NCI-H146 (cell line): ENCODE measurements around the gene KAT6B.

Experiments used
- DNase-seq: peaks from one replicate; lab custom pipeline; 2025; lab: John Stamatoyannopoulos, UW

KAT6B gene

DNA sequence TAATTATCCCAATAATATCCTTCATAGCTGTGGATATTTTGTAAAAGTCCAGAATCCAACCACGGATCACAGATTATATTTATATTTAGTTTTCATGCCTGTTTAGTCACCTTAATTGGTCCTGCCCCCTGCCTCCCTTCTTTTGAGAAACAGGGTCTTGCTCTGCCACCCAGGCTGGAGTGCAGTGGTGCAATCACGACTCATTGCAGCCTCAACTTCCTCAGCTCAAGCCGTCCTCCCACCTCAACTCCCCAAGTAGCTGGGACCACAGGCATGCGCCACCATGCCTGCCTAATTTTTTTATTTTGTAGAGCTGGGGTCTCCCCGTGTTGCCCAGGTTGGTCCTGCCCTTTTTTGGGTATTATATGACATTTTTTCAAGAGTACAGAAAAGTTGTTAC, 129.4 kb downstream of the KAT6B start:
- DNase-seq, result no peak

GRCh38 chr10:74956555-74957111, 130.2 kb downstream of the KAT6B start:
- DNase-seq, result no peak

DNA sequence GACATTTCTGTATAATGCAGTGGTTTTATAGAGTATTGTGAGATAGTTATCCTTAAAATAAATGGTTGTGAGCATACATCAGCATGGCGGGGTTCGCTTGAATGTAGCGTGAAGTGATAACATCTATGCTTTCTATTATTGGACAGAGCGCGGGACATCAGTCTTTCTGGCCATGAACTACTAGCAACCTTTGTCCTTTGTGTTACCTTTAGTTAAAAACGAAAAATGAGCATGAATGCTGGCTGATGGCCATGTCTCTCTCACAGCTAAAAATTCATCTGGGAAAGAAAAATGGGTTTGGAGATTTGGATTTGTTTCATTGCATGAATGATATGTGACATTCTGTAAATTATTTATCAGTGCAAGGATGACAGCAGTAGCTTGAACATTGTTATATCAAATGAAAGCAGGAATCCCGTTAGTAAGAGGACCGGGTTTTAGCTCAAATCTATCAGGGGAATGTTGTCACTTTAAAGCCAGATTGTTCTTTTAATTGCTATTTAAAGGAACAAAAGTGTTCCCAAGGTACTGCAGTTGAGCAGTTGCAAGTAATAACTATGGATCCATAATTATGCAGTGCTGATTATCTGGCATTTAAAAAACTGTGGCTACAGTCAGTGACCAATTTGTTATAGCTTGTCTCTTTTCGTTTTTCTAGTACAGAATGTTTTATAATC, 131.0 kb downstream of the KAT6B start:
- DNase-seq, result no peak

DNA sequence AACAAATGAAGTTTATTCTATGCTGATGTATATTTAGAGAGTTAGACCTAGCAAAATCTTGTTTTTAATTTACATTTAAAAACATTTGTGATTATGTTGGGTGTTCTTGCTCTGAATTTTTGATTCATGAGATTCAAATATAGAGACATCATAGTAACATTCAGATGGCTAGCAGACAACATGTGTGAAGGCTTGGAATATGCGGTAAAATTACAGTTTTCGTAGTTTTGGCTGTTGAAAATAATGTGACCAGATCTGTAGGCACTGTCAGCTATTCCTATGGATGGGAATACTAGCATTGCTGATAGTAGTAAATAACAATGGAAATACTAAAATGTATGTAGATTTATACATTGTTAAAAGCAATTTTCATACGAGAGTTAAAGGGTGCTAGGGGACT, 131.9 kb downstream of the KAT6B start:
- no peak for DNase-seq

DNA sequence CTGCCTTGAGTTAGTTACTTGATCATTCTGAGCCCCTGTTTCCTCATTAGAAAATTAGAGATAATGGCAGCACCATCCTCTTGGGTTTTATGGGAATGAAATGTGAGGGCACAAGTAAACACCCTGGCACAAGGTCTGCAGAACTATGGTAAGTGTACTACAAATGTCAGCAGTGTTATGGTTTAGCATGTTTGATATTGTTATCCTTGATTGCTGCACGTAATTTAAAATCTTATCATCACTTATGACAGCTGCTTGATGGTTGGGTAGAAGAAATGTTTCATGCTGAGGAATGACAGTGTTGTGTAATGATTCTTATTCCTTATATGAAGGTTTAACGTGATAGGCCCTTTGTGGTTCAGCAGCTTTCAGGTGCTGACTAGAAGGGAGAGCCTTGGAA, 134.3 kb downstream of the KAT6B start:
- no peak for DNase-seq

- no peak for DNase-seq
These were observed 136.1 kb downstream of the KAT6B start for GRCh38 chr10:74962517-74962916.

DNA sequence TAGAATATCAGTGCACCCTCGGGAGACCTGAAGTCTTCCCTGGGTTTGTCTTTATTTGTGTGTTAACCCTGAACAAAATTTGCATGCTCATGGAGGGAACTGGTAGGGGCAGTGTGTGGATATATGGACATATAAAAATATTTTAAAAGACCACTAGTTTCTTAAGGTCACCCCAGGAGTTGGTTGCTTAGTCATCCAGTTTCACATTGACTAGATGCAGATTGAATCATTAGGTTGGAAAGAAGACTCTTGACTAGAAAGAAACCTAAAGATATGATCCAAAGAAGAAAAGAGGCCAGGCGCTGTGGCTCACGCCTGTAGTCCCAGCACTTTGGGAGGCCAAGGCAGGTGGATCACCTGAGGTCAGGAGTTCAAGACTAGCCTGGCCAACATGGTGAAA, 137.1 kb downstream of the KAT6B start:
- DNase-seq, result no peak

- peak; percentile 92 for DNase-seq
These were observed 141.7 kb downstream of the KAT6B start for GRCh38 chr10:74967911-74968666.

DNA sequence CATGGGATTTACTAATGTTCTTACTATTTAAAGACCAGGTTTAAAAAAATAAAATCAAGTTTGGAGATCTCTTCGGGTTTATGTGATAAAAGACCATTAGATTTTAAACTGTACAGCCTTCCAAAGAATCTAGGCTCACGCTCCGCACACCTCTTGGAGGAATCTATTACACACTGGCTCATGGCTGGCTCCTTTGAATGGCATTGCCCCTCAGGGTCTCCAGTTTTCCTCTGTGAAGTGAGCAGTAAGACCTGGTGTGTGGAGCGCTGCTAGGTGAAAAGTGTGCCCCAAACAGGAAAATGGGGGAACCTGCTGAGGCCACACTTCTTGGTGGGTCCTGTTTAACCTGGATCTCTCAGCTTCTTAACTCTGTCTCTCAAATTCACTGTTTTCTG, 142.3 kb downstream of the KAT6B start:
- DNase-seq, result peak; percentile 65

DNA sequence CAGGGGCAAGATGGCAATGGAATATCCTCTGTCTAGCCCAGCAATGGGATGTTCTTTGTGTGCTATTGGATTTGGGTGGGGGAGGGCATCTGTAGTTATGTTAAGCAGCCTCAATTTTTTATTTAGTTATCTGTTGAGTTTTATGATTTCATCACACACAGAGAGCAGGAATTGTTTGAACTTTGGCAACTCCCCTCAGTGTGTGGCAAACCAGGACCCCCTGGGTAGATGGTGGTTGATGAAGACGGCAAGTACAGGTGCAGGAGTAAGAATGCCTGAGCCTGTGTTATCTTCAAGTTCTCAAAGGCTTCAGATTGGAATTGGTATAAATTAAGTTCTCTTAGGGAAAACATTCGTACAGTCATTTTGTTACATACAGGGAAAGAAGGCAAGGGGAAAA, 142.7 kb downstream of the KAT6B start:
- peak; percentile 57 for DNase-seq

DNA sequence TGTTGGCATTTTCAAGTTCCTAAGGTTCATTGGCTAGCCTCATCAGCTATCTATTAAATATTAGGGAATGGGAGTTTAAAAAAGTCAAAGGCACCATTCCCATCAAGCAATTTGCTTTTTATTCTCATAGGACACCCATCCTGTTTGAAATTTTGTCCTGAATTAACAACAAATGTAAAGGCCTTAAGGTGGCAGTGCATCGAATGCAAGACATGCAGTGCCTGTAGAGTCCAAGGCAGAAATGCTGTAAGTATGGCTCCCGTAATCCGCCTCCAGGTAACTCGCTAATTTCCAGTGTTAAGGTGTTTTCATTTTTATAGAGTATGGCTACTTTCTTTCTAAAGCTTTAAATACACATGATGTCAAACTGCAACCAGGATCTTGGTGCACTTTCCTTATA, 143.1 kb downstream of the KAT6B start:
- DNase-seq, result peak; percentile 3

GRCh38 chr10:74973741-74974392, 147.5 kb downstream of the KAT6B start:
- DNase-seq, result no peak

- no peak for DNase-seq
These were observed 149.4 kb downstream of the KAT6B start for GRCh38 chr10:74975758-74976157.

GRCh38 chr10:74976565-74976964, 150.2 kb downstream of the KAT6B start:
- no peak for DNase-seq

GRCh38 chr10:74977072-74977471, 150.7 kb downstream of the KAT6B start:
- DNase-seq, result no peak

DNA sequence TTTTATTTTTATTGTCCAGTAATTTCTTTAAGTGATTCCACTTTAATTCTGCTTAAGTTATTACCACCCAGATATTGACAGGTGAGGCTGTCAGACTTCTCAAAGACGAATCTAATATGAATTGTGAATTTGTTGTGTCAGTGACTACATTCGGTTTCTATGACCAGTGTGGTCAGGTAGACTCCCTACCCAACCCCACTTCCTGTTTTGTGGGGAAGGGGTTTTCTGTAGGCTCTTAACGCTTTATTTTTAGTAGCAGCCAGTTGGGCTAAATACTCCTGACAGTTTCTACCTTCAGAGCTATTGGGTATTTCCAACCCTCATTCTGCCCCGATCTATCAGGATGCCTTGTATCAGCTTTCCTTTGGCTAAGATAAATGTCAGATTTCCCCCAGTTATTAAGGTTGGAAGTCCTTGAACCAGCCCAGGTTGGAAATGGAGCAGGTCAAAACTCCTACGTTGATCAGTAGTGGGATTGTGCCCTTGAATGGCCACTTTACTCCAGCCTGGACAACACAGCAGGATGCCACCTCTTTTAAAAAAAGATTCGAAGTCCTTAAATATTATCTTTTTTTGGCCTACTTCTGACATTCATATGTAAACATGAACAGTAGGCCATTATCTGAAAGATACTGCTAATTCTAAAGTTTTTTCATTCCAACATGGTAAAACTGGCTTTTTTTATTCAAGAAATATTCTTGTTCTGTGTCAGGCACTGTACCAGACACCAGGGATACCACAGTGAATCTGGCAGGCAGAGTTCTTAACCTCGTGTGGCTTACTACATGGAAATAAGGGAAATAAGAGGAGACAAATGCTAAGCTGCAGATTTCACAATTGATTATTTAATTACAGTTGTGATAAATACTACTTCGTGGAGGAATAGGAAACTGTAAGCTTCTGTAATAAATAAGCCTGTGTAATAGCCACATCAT, 151.8 kb downstream of the KAT6B start:
- DNase-seq, result no peak

DNA sequence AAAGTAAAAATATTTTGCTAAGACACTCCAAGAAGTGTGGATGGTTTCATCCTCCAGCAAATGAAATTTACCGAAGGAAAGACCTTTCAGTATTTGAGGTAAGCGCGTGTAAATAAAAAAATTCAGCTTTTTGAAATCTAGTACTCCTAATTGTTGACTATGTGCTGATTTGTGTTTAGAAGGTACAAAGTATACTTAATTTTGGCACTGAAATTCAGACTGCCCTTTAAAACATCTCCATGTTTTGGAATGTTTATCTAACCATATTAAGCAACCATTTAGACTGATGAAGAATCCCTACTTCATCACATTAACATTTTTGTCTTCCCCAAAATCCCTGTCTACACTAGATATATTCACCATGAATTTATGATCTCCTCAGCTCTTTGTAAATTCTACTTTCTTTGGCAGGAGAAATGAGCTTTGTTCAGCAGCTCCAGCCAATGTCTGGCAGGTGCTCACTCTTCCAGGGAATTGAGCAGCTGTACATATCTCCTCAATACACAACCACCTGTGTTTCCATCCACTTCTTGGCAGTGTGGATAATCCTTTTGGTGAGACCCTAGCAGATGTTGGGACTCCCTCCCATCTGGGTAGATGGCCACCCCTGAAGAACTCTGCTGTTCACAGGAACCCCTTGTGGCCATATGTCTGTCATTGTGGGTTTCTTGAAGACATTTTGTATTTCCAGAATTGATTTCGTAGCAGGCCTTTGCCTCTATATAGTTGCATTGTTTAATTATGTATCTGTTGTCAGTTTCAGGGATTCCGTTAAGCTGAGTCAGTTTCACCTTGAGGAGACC, 155.6 kb downstream of the KAT6B start:
- no peak for DNase-seq

DNA sequence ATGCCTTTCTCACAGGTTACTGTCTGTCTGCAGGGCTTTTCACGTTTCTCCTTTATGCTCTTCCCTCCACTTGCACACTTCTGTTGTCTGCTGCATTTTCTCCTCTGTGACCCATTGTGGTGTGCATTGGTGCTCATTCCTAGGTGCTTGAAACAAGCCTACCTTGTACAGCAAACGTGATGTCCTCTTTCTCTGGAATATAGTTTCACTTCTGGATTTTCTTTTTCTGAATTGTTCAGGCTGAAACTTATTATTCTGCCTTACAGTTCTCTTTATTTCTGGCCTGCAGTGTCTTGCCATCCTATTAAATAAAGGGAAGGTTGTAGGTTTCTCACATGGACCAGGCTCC, 156.2 kb downstream of the KAT6B start:
- DNase-seq, result no peak

DNA sequence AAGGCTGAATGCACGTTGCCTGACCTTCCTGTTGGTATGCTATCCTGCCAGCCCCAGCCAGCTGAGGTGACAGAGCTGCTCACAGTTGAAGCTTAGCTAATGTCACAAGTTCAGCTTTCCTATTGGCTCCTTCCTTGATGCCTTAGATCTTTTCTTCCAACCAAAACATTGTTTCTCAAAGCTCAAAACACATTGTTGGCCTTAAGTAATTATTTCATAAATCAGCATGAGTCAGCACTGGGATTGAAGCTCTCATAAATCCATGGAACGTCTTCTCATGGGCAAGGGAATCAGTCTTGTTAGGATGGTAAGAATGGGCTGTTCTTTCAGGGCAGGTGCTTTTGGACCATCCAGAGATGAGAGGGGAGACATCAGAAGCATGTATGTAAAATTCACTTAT, 157.0 kb downstream of the KAT6B start:
- no peak for DNase-seq

DNA sequence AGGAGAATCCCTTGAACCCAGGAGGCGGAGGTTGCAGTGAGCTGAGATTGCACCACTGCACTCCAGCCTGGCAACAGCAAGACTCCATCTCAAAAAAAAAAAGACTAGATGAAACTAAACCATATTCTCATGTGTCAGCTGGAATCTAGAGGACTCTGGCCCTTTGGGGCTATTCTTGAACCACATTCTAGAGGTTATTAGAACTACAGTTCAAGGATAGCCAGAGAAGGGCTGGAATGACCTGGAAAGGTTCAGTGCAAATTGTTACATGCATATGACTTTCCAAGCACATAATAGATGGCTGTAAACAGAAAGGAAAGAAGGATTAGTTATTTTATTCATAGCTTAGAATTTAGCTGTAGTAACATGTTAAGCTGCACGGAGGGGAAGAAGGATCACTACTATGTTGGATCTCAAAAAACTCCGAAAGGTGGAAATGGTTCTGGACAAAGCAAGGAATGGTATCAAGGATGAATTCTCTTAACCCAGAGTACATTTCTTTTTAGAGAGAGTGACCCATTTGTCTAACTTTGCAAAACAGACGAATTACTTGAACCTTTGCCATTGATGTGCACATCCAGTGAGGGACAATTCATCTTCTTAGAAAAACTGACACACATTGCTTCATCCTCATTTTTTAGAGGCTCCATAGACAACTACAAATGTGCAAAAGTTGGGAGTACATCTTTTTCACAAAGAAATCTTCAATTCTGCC, 161.1 kb downstream of the KAT6B start:
- DNase-seq, result no peak
